GM23338 (cell line): Measurements from ENCODE around the gene SLC6A3. TPM values are rescaled to one million over a fixed set of nuclear protein-coding genes. Genes with fewer than 3 reads are reported as not detected.
A peak's percentile ranks its signal among the peaks of the same experiment; 100 is the strongest.

Experiments used
- ATAC-seq: fragments of 200-7000 bp; cut with Tn5 transposase; 3 replicates; pipeline ENCODE4 v1.9.1; 2020
- DNase-seq: peaks from one replicate; pipeline ENCODE4 v3.0.0-alpha.2; 2015; ENCODE audit warnings: low spot score
- H2AFZ ChIP-seq: fragments of 200-600 bp; sonication (generic); 2 replicates; pipeline ENCODE4 v1.8.0; 2016; ENCODE audit warnings: antibody characterized with exemption, mild to moderate bottlenecking, moderate library complexity
- H3F3A ChIP-seq: fragments of 200-600 bp; sonication (generic); replicated peaks from 2 replicates; pipeline ENCODE4 v1.8.0; 2017; ENCODE audit warnings: antibody characterized with exemption, mixed run types, low read depth
- H3K27ac ChIP-seq: fragments of 200-600 bp; sonication (generic); 2 replicates; pipeline ENCODE4 v1.6.1; 2016; ENCODE audit warnings: low read depth
- H3K27me3 ChIP-seq: fragments of 200-600 bp; sonication (generic); 2 replicates; pipeline ENCODE4 v1.8.0; 2016; ENCODE audit warnings: mild to moderate bottlenecking, mixed run types, moderate library complexity; ENCODE audit not compliant: insufficient read depth
- H3K36me3 ChIP-seq: fragments of 200-600 bp; sonication (generic); 2 replicates; pipeline ENCODE4 v1.8.0; 2016; ENCODE audit warnings: mild to moderate bottlenecking; ENCODE audit not compliant: insufficient read depth
- H3K4me1 ChIP-seq: fragments of 200-600 bp; sonication (generic); 2 replicates; pipeline ENCODE4 v1.8.0; 2016; ENCODE audit warnings: mild to moderate bottlenecking, moderate library complexity; ENCODE audit not compliant: insufficient read depth
- H3K4me2 ChIP-seq: fragments of 200-600 bp; sonication (generic); 2 replicates; pipeline ENCODE4 v1.7.1; 2017; ENCODE audit warnings: mixed run types
- H3K4me3 ChIP-seq: fragments of 200-600 bp; sonication (generic); 2 replicates; pipeline ENCODE4 v1.6.1; 2016; ENCODE audit warnings: mixed run types
- H3K79me2 ChIP-seq: fragments of 200-600 bp; sonication (generic); replicated peaks from 2 replicates; pipeline ENCODE4 v1.8.0; 2017; ENCODE audit warnings: mild to moderate bottlenecking; ENCODE audit not compliant: insufficient read depth
- H3K9me2 ChIP-seq: fragments of 200-600 bp; sonication (generic); 2 replicates; pipeline ENCODE4 v1.8.0; 2017; ENCODE audit not compliant: insufficient read depth
- H4K20me1 ChIP-seq: fragments of 200-600 bp; sonication (generic); replicated peaks from 2 replicates; pipeline ENCODE4 v1.8.0; 2017; ENCODE audit warnings: mild to moderate bottlenecking; ENCODE audit not compliant: insufficient read depth
- H3K27ac Mint-ChIP-seq: 2 replicates; pipeline ENCODE4 v1.8.0; 2020; ENCODE audit warnings: inconsistent platforms, mild to moderate bottlenecking, moderate library complexity, mixed read lengths
- H3K27me3 Mint-ChIP-seq: 3 replicates; pipeline ENCODE4 v1.8.0; 2022; ENCODE audit warnings: low read depth, mild to moderate bottlenecking, moderate library complexity, mixed read lengths, inconsistent platforms; ENCODE audit not compliant: insufficient read depth, poor library complexity
- H3K36me3 Mint-ChIP-seq: 3 replicates; pipeline ENCODE4 v1.8.0; 2021; ENCODE audit warnings: low read depth, mild to moderate bottlenecking, inconsistent platforms, moderate library complexity, mixed read lengths
- H3K4me1 Mint-ChIP-seq: 3 replicates; pipeline ENCODE4 v1.8.0; 2020; ENCODE audit warnings: mild to moderate bottlenecking, inconsistent platforms, mixed read lengths
- H3K4me3 Mint-ChIP-seq: 3 replicates; pipeline ENCODE4 v1.8.0; 2021; ENCODE audit warnings: moderate library complexity, mild to moderate bottlenecking, inconsistent platforms, mixed read lengths
- H3K9me3 Mint-ChIP-seq: 3 replicates; pipeline ENCODE4 v1.8.0; 2020; ENCODE audit warnings: moderate library complexity, mild to moderate bottlenecking, inconsistent platforms, mixed read lengths
- CREB1 ChIP-seq: fragments of 250-450 bp; sonication (Bioruptor Pico); IDR thresholded peaks from 2 replicates; pipeline ENCODE4 v1.5.0; 2020; ENCODE audit warnings: low read depth, mild to moderate bottlenecking, moderate library complexity
- EZH2phosphoT487 ChIP-seq: fragments of 200-600 bp; sonication (generic); IDR thresholded peaks from one replicate; pipeline ENCODE4 v1.8.1; 2018; ENCODE audit warnings: antibody characterized with exemption; ENCODE audit not compliant: unreplicated experiment
- JUNB ChIP-seq: IDR thresholded peaks from one replicate; pipeline ENCODE4 v1.6.1; 2016; ENCODE audit warnings: antibody characterized with exemption; ENCODE audit not compliant: unreplicated experiment
- POLR2AphosphoS5 ChIP-seq: IDR thresholded peaks from 2 replicates; pipeline ENCODE4 v1.6.1; 2016; ENCODE audit warnings: antibody characterized with exemption, low read depth
- STAT1 ChIP-seq: IDR thresholded peaks from one replicate; pipeline ENCODE4 v1.6.1; 2016; ENCODE audit warnings: antibody characterized with exemption; ENCODE audit not compliant: unreplicated experiment
- ZNF331 ChIP-seq: fragments of 250-450 bp; sonication (Bioruptor Pico); IDR thresholded peaks from 2 replicates; pipeline ENCODE4 v1.5.0; 2020; ENCODE audit warnings: low read depth, mild to moderate bottlenecking, moderate library complexity
- ZNF462 ChIP-seq: fragments of 250-450 bp; sonication (Bioruptor Pico); IDR thresholded peaks from 2 replicates; pipeline ENCODE4 v1.5.0; 2020; ENCODE audit warnings: mild to moderate bottlenecking, moderate library complexity
- polyA plus RNA-seq: library from polyadenylated mRNA; unstranded; fragments of >200 nt; fragmentation: Nextera tagmentation; extraction: Ambion mirVana; gene quantifications from 2 replicates; pipeline ENCODE4 v1.2.1, GENCODE V29; 2016
- total RNA-seq: library from RNA; depleted of rRNA; stranded (reverse); fragments of >200 nt; shearing (Covaris generic); gene quantifications from 2 replicates; pipeline ENCODE4 v1.2.3, GENCODE V29; 2014
- TF ChIP-seq, protein P1 (sequence below): IDR thresholded peaks from 2 replicates; pipeline ENCODE4 v1.6.1; 2016; ENCODE audit warnings: antibody characterized with exemption

Gene SLC6A3
- total and polyA plus RNA-seq, 2 experiments from 2014 or later = 0.76 to 1.0 TPM

- ATAC-seq (peak; percentile 96), DNase-seq (peak; percentile 89)
- H3K36me3 Mint-ChIP-seq = no peaks in the 10 kb centered on the region
- Histone ChIP-seq H3K9me2 (no peaks in the 10 kb centered on the region), H2AFZ (peak overlapping the region; percentile 94), H3K4me1 (peaks cover 8% of the 10 kb centered on the region; the same call in 1 of the 2 replicates), H3K4me2 (peak overlapping the region; percentile 89), H3K27me3 (peaks cover 23% of the 10 kb centered on the region; the same call in 1 of the 2 replicates), H3K36me3 (no peaks in the 10 kb centered on the region), H4K20me1 (no peaks in the 10 kb centered on the region), H3F3A (0 out of 2 replicates have a peak, but pooled peaks cover 5% of the 10 kb centered on the region), H3K4me3 (peak overlapping the region; percentile 73), H3K79me2 (no peaks in the 10 kb centered on the region), H3K27ac (no peak overlapping the region)
- no peaks in the 10 kb centered on the region for H3K9me3 Mint-ChIP-seq
- H3K27ac Mint-ChIP-seq = peak overlapping the region; percentile 87
- H3K4me1 Mint-ChIP-seq = peaks cover 15% of the 10 kb centered on the region
- H3K4me3 Mint-ChIP-seq = peak overlapping the region; percentile 90
- TF ChIP-seq STAT1 = no peak
- TF ChIP-seq ZNF462 (CRISPR knock-in tag) = no peak
- no peak for TF ChIP-seq EZH2phosphoT487
- no peak for TF ChIP-seq JUNB
- TF ChIP-seq POLR2AphosphoS5 = peak; percentile 86
- TF ChIP-seq, protein P1, sequence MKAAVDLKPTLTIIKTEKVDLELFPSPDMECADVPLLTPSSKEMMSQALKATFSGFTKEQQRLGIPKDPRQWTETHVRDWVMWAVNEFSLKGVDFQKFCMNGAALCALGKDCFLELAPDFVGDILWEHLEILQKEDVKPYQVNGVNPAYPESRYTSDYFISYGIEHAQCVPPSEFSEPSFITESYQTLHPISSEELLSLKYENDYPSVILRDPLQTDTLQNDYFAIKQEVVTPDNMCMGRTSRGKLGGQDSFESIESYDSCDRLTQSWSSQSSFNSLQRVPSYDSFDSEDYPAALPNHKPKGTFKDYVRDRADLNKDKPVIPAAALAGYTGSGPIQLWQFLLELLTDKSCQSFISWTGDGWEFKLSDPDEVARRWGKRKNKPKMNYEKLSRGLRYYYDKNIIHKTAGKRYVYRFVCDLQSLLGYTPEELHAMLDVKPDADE = no peak
- no peak for TF ChIP-seq ZNF331 (CRISPR knock-in tag)
- TF ChIP-seq CREB1 (CRISPR knock-in tag) = no peak
- peaks cover 37% of the 10 kb centered on the region for H3K27me3 Mint-ChIP-seq
These were observed 59.6 kb downstream of the SLC6A3 start for GRCh38 chr5:1385395-1386273.
